Kidney epithelial cell (primary cell): Measurements from ENCODE around the gene BHLHA15. TPM values are rescaled to one million over a fixed set of nuclear protein-coding genes. Genes with fewer than 3 reads are reported as not detected.

Source experiments
- DNase-seq: peaks from one replicate; pipeline ENCODE4 v3.0.0-alpha.2; 2010; ENCODE audit warnings: low read depth
- H3K27me3 ChIP-seq: 2 replicates; pipeline ENCODE4 v1.6.0; 2011; ENCODE audit warnings: low read length; ENCODE audit not compliant: control insufficient read depth, insufficient read depth
- H3K36me3 ChIP-seq: 2 replicates; pipeline ENCODE4 v1.5.1; 2011; ENCODE audit warnings: low read length; ENCODE audit not compliant: control insufficient read depth, insufficient read depth
- H3K4me3 ChIP-seq: 2 replicates; pipeline ENCODE4 v1.5.1; 2011; ENCODE audit warnings: low read depth, mild to moderate bottlenecking, control low read depth, low read length
- total RNA-seq: library from RNA; depleted of rRNA; stranded (reverse); fragments of >200 nt; gene quantifications from 2 replicates; pipeline ENCODE4 v1.2.3, GENCODE V29; 2015
- TF ChIP-seq, protein P1 (sequence below): IDR thresholded peaks from 2 replicates; pipeline ENCODE4 v1.5.1; 2011; ENCODE audit warnings: mild to moderate bottlenecking, moderate library complexity, low read length, control low read depth, inconsistent platforms; ENCODE audit not compliant: insufficient read depth, poor library complexity, severe bottlenecking

Gene BHLHA15
- total RNA-seq, 1 donor from 2014 or later, result 8.1 TPM

DNA sequence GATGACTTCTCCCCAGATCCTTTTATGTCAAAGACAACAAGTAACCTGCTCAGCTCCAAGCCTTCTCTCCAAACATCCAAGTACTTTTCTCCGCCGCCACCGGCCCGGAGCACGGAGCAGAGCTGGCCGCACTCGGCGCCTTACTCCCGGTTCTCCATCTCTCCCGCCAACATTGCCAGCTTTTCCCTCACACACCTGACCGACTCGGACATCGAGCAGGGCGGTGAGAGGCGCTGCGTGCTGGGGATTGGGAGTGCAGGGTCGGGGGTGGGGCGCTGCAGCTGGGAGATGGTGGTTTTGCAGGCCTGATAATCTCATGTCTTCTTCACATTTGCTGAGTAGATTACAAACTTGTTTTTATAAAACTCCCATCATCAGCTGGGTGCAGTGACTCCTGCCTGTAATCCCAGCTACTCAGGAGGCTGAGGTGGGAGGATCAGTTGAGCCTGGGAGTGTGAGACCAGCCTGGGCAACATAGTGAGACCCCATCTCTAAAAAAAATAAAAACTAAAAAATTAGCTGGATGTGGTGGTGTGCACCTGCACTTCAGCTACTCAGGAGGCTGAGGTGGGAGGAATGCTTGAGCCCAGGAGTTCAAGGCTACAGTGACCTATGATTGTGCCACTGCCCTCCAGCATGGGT is 7.2 kb upstream of the BHLHA15 start:
- no peaks in the 10 kb centered on the region for H3K36me3 ChIP-seq
- no peak overlapping the region for H3K4me3 ChIP-seq
- no peak for DNase-seq
- TF ChIP-seq, protein P1, sequence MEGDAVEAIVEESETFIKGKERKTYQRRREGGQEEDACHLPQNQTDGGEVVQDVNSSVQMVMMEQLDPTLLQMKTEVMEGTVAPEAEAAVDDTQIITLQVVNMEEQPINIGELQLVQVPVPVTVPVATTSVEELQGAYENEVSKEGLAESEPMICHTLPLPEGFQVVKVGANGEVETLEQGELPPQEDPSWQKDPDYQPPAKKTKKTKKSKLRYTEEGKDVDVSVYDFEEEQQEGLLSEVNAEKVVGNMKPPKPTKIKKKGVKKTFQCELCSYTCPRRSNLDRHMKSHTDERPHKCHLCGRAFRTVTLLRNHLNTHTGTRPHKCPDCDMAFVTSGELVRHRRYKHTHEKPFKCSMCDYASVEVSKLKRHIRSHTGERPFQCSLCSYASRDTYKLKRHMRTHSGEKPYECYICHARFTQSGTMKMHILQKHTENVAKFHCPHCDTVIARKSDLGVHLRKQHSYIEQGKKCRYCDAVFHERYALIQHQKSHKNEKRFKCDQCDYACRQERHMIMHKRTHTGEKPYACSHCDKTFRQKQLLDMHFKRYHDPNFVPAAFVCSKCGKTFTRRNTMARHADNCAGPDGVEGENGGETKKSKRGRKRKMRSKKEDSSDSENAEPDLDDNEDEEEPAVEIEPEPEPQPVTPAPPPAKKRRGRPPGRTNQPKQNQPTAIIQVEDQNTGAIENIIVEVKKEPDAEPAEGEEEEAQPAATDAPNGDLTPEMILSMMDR, result no peak
- no peaks in the 10 kb centered on the region for H3K27me3 ChIP-seq

DNA sequence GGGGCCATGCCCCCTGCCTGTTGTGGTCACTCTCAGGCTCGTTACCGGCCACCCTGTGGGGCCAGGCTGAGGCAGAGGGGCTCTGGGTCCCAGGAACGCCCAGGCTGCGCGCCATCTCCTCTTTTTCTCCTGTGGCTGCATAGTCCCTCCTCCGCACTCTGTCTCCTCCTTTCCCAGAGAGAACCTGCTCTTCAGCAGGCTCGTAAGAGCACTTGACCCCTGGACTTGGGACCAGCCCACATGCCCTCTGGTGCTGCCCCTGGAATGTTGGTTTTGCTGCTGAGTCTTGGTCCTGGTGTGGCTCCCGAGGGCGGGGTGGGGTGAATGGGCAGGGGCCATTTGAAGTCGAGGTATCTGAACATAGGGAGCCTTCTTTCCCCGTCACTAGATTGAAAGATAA is 6.6 kb upstream of the BHLHA15 start:
- no peak for DNase-seq
- TF ChIP-seq, protein P1, result no peak
- Histone ChIP-seq H3K36me3 (no peaks in the 10 kb centered on the region), H3K27me3 (no peaks in the 10 kb centered on the region), H3K4me3 (no peak overlapping the region)

DNA sequence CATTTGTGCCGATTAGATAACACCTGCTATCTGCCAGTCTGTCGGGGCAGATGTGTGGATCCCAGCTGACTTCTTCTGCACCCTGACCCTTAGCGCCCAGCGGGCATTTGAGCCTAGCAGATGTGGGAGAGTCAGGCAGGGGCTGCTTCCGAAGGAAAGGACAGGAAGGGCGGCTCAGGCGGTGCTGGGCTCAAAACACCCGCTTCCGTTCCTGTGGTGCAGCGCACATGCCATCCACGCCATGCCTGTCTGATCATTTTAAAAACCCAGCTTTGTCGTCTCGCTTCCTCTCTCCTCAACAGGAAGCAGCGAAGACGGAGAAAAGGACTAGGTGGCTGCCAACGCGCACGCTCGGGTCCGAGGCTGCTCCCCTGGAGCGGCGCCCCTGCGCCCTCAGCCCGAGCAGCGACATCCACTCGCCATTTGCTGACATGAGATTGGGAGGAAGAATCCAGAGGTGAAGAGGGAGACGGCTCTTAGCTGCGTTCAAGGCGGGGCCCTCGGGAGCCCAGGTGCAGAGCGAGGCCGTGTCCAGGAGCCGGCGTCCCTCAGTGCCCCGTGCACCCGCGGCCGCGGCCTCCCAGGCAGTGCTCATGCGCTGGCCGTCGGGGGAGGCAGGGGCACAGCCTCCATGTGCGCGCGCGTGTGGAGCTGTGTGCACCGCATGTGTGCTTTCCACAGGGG is 5.9 kb upstream of the BHLHA15 start:
- no peak for DNase-seq
- Histone ChIP-seq H3K36me3 (no peaks in the 10 kb centered on the region), H3K27me3 (no peaks in the 10 kb centered on the region), H3K4me3 (no peak overlapping the region)
- TF ChIP-seq, protein P1, result no peak

DNA sequence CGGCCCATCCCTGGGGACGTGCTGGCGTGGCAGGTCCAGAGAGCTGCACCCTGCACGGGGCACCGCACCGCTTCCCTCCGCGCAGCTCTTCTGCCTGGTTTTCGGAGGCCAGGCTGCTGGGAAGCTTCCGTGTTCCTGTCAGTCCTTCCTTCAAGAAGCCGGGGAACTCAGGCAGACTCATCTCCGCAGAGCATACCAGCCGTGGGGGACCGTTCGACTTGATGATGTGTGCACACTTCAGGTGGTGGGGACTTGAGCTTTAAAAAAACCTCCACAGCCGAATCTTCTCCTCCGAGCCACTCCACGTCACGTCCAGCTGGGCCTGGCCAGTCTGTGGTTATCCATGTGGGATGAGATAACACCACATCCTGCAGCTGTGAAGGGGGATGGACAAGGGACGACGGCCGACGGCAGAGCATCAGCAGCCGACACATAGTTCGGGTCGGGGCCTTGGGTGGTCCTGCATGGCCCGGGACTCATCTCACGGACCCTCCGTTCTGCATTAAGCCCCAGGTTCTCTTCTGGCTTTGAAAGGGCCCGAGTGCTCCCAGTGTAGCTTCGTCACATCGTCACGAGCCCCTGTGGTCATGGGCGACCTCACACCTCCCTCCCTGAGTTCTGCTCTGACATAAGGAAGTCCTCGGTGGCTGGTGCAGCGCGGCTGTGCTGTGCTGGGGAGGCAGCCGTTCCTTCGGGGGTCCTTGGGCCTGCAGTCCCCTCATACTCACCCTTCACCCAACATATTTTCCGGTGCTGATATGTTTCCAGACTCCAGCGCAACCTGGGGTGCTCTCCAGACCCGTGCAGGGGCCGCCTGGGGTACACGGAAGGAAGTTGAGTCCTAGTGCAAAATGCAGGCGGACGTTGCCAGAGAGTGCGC is 4.5 kb upstream of the BHLHA15 start:
- TF ChIP-seq, protein P1, result no peak
- no peak overlapping the region for H3K4me3 ChIP-seq
- H3K36me3 ChIP-seq, result no peaks in the 10 kb centered on the region
- no peak for DNase-seq
- H3K27me3 ChIP-seq, result no peaks in the 10 kb centered on the region

DNA sequence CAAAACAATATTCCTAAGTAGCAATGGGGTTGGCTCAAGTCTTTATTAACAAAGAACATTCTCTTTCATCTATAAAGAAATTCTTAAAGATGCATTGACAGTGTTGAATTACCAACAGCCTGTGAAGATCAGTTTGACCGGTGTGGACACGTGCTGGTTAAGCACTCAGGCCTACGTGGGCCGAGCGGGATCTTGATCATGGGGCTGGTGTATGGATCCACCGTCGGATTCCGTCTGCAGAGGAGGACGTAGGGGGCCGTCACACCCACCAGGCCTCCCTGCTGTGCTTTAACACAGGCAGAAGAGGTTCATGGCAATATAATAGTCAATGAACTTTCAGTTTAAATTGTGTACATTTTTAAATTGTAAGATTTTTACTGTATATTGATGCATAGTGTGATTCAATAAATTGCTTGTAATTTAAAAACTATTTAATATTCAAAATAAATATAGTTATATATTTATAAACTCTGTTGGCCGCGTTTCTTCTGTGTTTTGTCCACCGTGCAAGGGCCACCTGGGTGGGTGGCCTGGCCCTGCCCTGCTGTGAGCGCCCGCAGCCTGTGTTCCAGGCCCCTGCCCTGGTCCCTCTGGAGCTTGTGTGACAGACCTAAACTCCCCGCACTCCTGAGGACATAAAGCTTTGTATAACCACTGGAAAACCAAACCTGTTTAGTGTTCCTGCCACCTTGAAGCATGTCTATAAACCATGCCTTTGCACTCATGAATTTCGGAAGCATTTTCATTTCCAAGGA is 1.9 kb upstream of the BHLHA15 start:
- Histone ChIP-seq H3K27me3 (no peaks in the 10 kb centered on the region), H3K36me3 (no peaks in the 10 kb centered on the region), H3K4me3 (no peak overlapping the region)
- TF ChIP-seq, protein P1, result no peak
- DNase-seq, result no peak
